GM18867 (cell line): ENCODE results near the gene ZNF556.

Source experiments
- ATAC-seq: cut with Tn5 transposase; IDR thresholded peaks from one replicate; pipeline ENCODE4 v1.9.1; 2021; ENCODE audit warnings: mild to moderate bottlenecking, moderate library complexity; ENCODE audit not compliant: unreplicated experiment

Gene ZNF556

GRCh38 chr19:2867025-2867991 is at the start of gene ZNF556:
TSS of gene ZNF556 (plus strand) at chr19:2867335. CDS start at chr19:2867422, 87 bp downstream.
- ATAC-seq = no peak

- ATAC-seq = peak; percentile 86
Observed at GRCh38 chr19:2819540-2820111, 47.5 kb upstream of the ZNF556 start, which contains the start of gene ZNF554. TSS of gene ZNF554 (plus strand) at chr19:2819868. CDS start at chr19:2820072, 204 bp downstream.

DNA sequence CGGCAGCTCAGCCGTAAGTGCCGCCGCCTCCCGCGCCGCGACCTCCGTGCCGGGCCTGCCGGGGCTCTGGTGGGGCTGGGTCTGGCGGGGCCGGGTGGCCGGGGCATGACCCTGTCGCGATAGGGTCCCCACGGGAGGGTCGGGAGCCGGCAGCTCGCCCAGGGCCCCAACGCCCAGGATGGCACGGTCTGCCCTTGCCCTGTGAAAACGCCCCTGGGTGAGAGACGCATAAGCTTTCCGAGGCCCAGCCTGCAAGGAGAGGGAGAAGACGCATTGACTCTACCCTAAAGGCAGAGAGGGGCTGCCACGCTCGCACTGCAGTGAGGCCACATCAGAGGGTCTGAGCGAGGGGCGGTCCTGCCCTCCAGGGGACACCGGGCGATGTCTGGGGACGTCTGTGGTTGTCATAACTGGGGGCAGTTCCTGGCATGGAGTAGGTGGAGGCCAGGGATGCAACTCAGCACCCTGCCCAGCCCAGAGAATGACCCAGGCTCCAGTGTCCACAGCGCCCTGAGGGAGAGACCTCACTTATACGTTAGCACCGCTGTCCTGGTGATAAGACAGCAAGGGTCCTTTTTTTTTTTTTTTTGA is 46.9 kb upstream of the ZNF556 start:
- peak; percentile 27 for ATAC-seq

- ATAC-seq = no peak
Observed at GRCh38 chr19:2822846-2823245, 44.3 kb upstream of the ZNF556 start.

GRCh38 chr19:2823646-2824045 is 43.5 kb upstream of the ZNF556 start:
- ATAC-seq = no peak

GRCh38 chr19:2824129-2824528 is 43.0 kb upstream of the ZNF556 start:
- ATAC-seq = no peak

GRCh38 chr19:2827022-2827421 is 40.1 kb upstream of the ZNF556 start:
- ATAC-seq = no peak

- no peak for ATAC-seq
Observed at GRCh38 chr19:2827840-2828489, 39.2 kb upstream of the ZNF556 start.

GRCh38 chr19:2834294-2834871 is 32.8 kb upstream of the ZNF556 start:
- ATAC-seq = no peak

DNA sequence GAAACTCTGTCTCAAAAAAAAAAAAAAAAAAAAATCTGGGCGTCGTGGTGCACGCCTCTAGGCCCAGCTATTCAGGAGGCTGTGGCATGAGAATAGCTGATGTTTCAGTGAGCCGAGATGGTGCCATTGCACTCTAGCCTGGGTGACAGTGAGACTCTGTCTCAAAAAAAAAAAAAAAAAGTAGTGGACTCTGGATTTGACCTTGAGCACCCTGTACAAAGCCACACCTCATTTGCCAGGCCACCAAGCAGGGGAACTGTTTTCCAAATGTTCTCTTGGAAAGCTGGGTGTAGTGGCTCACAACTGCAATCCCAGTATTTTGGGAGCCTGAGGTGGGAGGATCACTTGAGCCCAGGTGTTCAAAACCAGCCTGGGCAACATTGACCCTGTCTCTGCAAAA is 29.7 kb upstream of the ZNF556 start:
- no peak for ATAC-seq

DNA sequence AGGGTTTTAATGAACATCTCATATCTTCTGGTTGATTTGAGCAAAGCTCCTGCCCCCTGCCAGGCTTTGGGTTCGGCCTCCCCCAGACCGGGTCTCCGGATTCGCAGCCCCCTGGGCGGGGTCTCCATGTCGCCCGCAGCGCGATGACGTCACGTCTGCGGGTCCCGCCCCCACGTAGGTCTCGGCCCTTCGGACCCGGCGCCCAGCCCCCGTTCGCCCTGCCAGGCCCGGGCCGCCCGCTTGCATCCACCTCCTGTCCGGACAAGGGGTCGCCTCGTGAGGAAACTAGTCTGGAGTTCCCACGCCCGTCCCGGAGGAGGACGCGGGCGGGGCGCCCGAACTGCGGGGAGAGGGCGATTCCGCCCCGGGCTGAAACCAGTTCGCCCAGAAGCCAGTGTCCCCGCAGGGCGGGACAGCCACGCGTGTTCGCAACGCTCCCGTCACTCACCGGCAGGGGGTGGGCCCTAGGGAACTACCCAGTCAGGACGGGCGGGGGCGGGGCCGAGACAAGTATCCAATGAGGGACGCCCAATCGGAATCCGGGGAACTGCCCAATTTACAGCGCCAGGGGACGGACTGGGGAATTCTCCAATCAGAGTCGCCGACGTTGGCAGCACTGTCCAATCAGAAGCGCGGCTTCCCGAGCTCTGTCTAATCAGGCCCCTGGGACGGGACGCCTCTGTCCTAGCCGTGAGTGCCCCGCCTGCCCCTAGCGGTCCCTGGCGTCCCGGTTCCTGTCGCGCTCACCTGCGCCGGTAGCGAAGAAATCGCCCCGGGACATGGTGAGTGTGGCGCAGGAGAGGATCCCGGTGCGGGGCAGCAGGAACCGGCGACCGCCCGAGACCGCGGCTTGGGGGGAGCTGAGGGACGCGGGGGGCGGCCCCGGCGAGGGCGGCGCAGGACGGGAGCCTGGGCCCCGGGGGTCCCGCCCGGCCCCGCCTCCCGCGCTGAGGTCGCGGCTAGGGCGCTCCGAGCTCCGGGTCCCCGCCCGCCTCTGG is 26.0 kb upstream of the ZNF556 start, which contains the start of gene ZNF555:
TSS of gene ZNF555 (plus strand) at position 682 of the 998 bp plus-strand sequence. CDS start at position 780, 98 bp downstream.
- ATAC-seq = peak; percentile 93

GRCh38 chr19:2841855-2842574 is 25.1 kb upstream of the ZNF556 start:
- ATAC-seq = no peak

DNA sequence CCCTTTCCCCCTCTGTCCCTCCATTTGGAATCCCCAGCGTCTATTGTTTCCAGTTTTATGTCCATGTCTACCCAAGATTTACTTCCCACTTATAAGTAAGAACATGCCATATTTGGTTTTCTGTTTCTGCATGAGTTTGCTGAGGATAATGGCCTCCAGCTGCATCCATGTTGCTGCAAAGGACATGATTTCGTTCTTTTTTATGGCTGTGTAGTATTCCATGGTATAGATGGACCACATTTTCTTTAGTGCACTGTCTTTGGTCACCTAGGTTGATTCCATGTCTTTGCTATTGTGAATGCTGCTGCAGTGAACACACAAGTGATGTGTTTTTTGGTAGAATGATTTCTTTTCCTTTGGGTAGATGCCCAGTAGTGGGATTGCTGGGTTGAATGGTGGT is 22.0 kb upstream of the ZNF556 start:
- ATAC-seq = no peak

- ATAC-seq = no peak
Observed at GRCh38 chr19:2846180-2846894, 20.8 kb upstream of the ZNF556 start.

DNA sequence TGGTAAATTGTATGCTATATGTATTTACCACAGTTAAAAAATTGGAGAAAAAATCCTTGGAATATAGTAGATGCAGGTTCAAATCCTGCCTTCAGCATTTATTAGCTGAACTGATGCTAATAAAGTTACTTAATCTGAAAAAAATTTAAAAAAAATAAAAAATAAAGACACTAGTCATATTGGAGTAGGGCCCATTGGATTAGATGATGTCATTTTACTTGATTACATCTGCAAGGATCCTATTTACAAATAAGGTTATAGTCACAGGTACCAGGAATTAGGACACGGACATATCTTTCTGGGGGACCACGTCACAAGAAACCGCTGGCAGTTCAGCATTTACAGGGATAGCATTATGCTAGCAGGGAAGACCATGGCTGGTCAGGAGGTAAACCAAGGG is 19.6 kb upstream of the ZNF556 start:
- ATAC-seq = no peak

- no peak for ATAC-seq
Observed at GRCh38 chr19:2848616-2849015, 18.5 kb upstream of the ZNF556 start.

GRCh38 chr19:2850256-2850925 is 16.7 kb upstream of the ZNF556 start:
- ATAC-seq = no peak

DNA sequence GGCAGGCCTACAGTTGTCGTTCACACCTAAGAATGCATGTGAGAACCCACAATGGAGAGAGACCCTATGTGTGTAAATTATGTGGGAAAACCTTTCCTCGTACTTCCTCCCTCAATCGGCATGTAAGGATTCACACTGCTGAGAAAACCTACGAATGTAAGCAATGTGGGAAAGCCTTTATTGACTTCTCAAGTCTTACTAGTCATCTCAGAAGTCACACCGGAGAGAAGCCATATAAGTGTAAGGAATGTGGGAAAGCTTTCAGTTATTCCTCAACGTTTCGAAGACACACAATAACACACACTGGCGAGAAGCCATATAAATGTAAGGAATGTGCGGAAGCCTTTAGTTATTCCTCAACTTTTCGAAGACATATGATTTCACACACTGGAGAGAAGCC is 14.5 kb upstream of the ZNF556 start:
- ATAC-seq = no peak
